ENCODE measurements around the gene LTO1. TPM values are rescaled to one million over a fixed set of nuclear protein-coding genes. Genes with fewer than 3 reads are reported as not detected.

The LTO1 gene
- total and polyA plus RNA-seq, 10 of the 15 experiments (the other 5 are each of a cell fraction or from before 2014, with no cell fraction given) = 2.6 to 27.5 (median 14.4) TPM

- TF ChIP-seq MEF2A (IDR thresholded peaks at IDR 0.05; ENCODE audit: insufficient read depth, low read depth, low read length) (no peak), RUNX3 (IDR thresholded peaks at IDR 0.05; ENCODE audit: low read length) (no peak), BCL3 (IDR thresholded peaks at IDR 0.05; ENCODE audit: borderline replicate concordance, insufficient read depth, low read depth, low read length, poor library complexity, severe bottlenecking) (no peak), RELA (IDR thresholded peaks at IDR 0.05; ENCODE audit: borderline replicate concordance, partially characterized antibody) (no peak), JUNB (IDR thresholded peaks at IDR 0.05) (no peak), MTA2 (IDR thresholded peaks at IDR 0.05; ENCODE audit: low read depth) (no peak), BMI1 (IDR thresholded peaks at IDR 0.05; ENCODE audit: borderline replicate concordance) (no peak), TAF1 (IDR thresholded peaks at IDR 0.05; ENCODE audit: borderline replicate concordance, low read depth, low read length) (no peak), CEBPB (IDR thresholded peaks at IDR 0.05; ENCODE audit: borderline replicate concordance in 1 of 2, low read depth in 2 of 2, low read length in 2 of 2) (no peak), BCL11A (IDR thresholded peaks at IDR 0.05; ENCODE audit: low read depth, low read length) (no peak), DPF2 (IDR thresholded peaks at IDR 0.05) (no peak)
Measured at GRCh38 chr11:69666752-69667536, 8.2 kb downstream of the LTO1 start (continued).

GRCh38 chr11:69666261-69666660, 8.9 kb downstream of the LTO1 start:
- ATAC-seq (no peak), DNase-seq (ENCODE audit: low read depth, low spot score) (no peak), FAIRE-seq (no peak)
- H3K4me3 ChIP-seq = no peak overlapping the region
- CTCF ChIA-PET = no interaction called here
- H3K9ac ChIP-seq (ENCODE audit: control insufficient read depth, insufficient read depth, low read length) = no peak overlapping the region
- H3K27ac ChIP-seq (ENCODE audit: control insufficient read depth, insufficient read depth) = no peak overlapping the region
- H3K27me3 ChIP-seq (replicated peaks in 1 of 2; ENCODE audit: control insufficient read depth in 2 of 2, insufficient read depth in 2 of 2, low read length in 1 of 2) = no peaks in the 10 kb centered on the region
- RAD21 ChIA-PET (ENCODE audit: unreplicated experiment) = no interaction called here
- no peaks in the 10 kb centered on the region; the same call in 1 of the 2 replicates for H3K79me2 ChIP-seq (ENCODE audit: control insufficient read depth, insufficient read depth, low read length)
- 87% methylated on average over 14 of the region's 14 CpGs for WGBS (ENCODE audit: insufficient coverage, insufficient replicate concordance, low lambda C conversion rate, missing lambda C conversion rate)
- SMC1A ChIA-PET (ENCODE audit: uncharacterized antibody, unreplicated experiment) = no interaction called here
- H2AFZ ChIP-seq (ENCODE audit: control insufficient read depth, low read depth, low read length) = no peak overlapping the region
- H4K20me1 ChIP-seq (ENCODE audit: control insufficient read depth, insufficient read depth) = peaks cover 3% of the 10 kb centered on the region; the same call in 1 of the 2 replicates
- BruUV-seq (replicated peaks) = no TSS peak
- H3K36me3 ChIP-seq (ENCODE audit: control insufficient read depth in 2 of 2, insufficient read depth in 2 of 2, low read length in 1 of 2) = peaks cover 4 to 13% of the 10 kb centered on the region in 2 experiments
- POLR2A ChIA-PET = no interaction called here
- in situ Hi-C loops (cut with MboI) = loop anchor here (10.0 kb wide), 1 partner anchor 561 kb away; no protein-coding TSS in a partner anchor
- no peak for TF ChIP-seq CEBPB (IDR thresholded peaks at IDR 0.05; ENCODE audit: borderline replicate concordance in 1 of 2, low read depth in 2 of 2, low read length in 2 of 2)
- peak; percentile 20; the same call in 1 of the 2 replicates for TF ChIP-seq POLR2A (IDR thresholded peaks at IDR 0.05; ENCODE audit: low read depth, low read length)
- no peak for TF ChIP-seq ZNF274 (IDR thresholded peaks at IDR 0.05; ENCODE audit: insufficient read depth, insufficient read length)
- intact Hi-C loops (cut with micrococcal nuclease; ENCODE audit: unreplicated experiment) = no loop called here
- no peaks in the 10 kb centered on the region for H3K4me1 ChIP-seq (ENCODE audit: control insufficient read depth, insufficient read depth, low read length)
- H3K4me2 ChIP-seq (ENCODE audit: control insufficient read depth, insufficient read depth) = no peak overlapping the region
- no peaks in the 10 kb centered on the region for H3K9me3 ChIP-seq (replicated peaks; ENCODE audit: control insufficient read depth, insufficient read depth, low read length)
